AG09319 (cell line): ENCODE measurements around the gene SIL1.

Experiments used
- DNase-seq: peaks from one replicate; pipeline ENCODE4 v3.0.0-alpha.2; 2010; ENCODE audit warnings: low read depth; ENCODE audit errors: extremely low read depth
- CTCF ChIP-seq: IDR thresholded peaks from 2 replicates; pipeline ENCODE4 v1.5.1; 2011; ENCODE audit warnings: low read depth, mild to moderate bottlenecking, inconsistent platforms, low read length, moderate library complexity

The SIL1 gene

DNA sequence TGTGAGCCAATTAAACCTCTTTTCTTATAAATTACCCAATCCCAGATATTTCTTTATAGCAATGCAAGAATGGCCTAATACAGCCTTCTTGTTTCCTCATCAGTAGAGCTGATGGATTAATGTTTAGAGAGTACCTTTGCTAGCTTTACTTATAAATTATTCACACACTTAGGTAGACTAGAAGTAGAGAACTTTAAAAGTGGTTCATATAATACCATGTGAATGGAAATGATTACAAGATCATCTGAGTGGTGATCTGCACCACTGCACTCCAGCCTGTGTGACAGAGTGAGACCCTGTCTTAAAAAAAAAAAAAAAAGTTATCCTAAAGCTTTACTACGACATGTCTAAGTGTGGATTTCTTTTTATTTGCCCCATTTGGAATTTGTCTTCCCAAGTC lies 299.9 kb downstream of the SIL1 start:
- TF ChIP-seq CTCF, result no peak
- DNase-seq, result no peak
